Karpas-422 (cell line): ENCODE measurements around the gene REM1. TPM values are rescaled to one million over a fixed set of nuclear protein-coding genes. Genes with fewer than 3 reads are reported as not detected.

Experiments
- DNase-seq: peaks from one replicate; pipeline ENCODE4 v3.0.0-alpha.2; 2015
- H2AFZ ChIP-seq: fragments of 200-600 bp; sonication (generic); 2 replicates; pipeline ENCODE4 v1.6.1; 2014; ENCODE audit warnings: antibody characterized with exemption, low read length, mixed read lengths
- H3K27ac ChIP-seq: fragments of 200-600 bp; sonication (generic); 2 replicates; pipeline ENCODE4 v1.5.1; 2014; ENCODE audit warnings: mild to moderate bottlenecking, low read length, moderate library complexity
- H3K27me3 ChIP-seq: fragments of 200-600 bp; sonication (generic); 2 replicates; pipeline ENCODE4 v1.6.1; 2014; ENCODE audit warnings: low read length, mixed read lengths
- H3K36me3 ChIP-seq: fragments of 200-600 bp; sonication (generic); 2 replicates; pipeline ENCODE4 v1.6.1; 2014; ENCODE audit warnings: low read length, mixed read lengths; ENCODE audit not compliant: insufficient read depth
- H3K4me1 ChIP-seq: fragments of 200-600 bp; sonication (generic); 2 replicates; pipeline ENCODE4 v1.6.1; 2014; ENCODE audit warnings: mild to moderate bottlenecking, low read length, mixed read lengths
- H3K4me2 ChIP-seq: fragments of 200-600 bp; sonication (generic); 2 replicates; pipeline ENCODE4 v1.6.1; 2014; ENCODE audit warnings: low read length, low read depth, mild to moderate bottlenecking; ENCODE audit not compliant: poor library complexity, severe bottlenecking
- H3K4me3 ChIP-seq: fragments of 200-600 bp; sonication (generic); 2 replicates; pipeline ENCODE4 v1.5.1; 2014; ENCODE audit warnings: mild to moderate bottlenecking, antibody characterized with exemption, low read length, mixed read lengths
- H3K79me2 ChIP-seq: fragments of 200-600 bp; sonication (generic); 2 replicates; pipeline ENCODE4 v1.6.1; 2014; ENCODE audit warnings: mild to moderate bottlenecking, low read length, mixed read lengths
- H3K9ac ChIP-seq: fragments of 200-600 bp; sonication (generic); 2 replicates; pipeline ENCODE4 v1.6.0; 2014; ENCODE audit warnings: low read length
- H3K9me2 ChIP-seq: fragments of 200-600 bp; sonication (generic), shearing (Covaris generic); replicated peaks from 2 replicates; pipeline ENCODE4 v1.6.0; 2014; ENCODE audit warnings: mild to moderate bottlenecking, low read length, moderate library complexity; ENCODE audit not compliant: insufficient read depth
- H3K9me3 ChIP-seq: fragments of 300-700, 200-600 bp; sonication (generic); 2 replicates; pipeline ENCODE4 v1.6.1; 2014; ENCODE audit warnings: low read length, mixed read lengths
- H4K20me1 ChIP-seq: fragments of 200-600 bp; sonication (generic); 2 replicates; pipeline ENCODE4 v1.6.1; 2014; ENCODE audit warnings: mild to moderate bottlenecking, antibody characterized with exemption, low read length, low read depth; ENCODE audit not compliant: insufficient read depth
- total RNA-seq: library from RNA; depleted of rRNA; stranded (reverse); fragments of >200 nt; shearing (Covaris generic); gene quantifications from 2 replicates; pipeline ENCODE4 v1.2.3, GENCODE V29; 2014; ENCODE audit warnings: low replicate concordance; rRNA removed

REM1 gene
- total RNA-seq, 1 experiment from 2014 or later: not detected

GRCh38 chr20:31522731-31523130 lies 47.6 kb downstream of the REM1 start:
- Histone ChIP-seq H2AFZ (no peak overlapping the region), H3K9ac (no peak overlapping the region), H3K79me2 (peaks cover 81% of the 10 kb centered on the region), H3K9me3 (no peaks in the 10 kb centered on the region), H3K4me3 (no peak overlapping the region), H3K27ac (no peak overlapping the region), H4K20me1 (peaks cover 25% of the 10 kb centered on the region; the same call in 1 of the 2 replicates), H3K4me1 (no peaks in the 10 kb centered on the region; the same call in 1 of the 2 replicates), H3K4me2 (no peak overlapping the region), H3K9me2 (no peaks in the 10 kb centered on the region), H3K27me3 (no peaks in the 10 kb centered on the region), H3K36me3 (peaks cover 19% of the 10 kb centered on the region; the same call in 1 of the 2 replicates)
- no peak for DNase-seq

- H2AFZ ChIP-seq: no peak overlapping the region
- no peak overlapping the region for H3K27ac ChIP-seq
- H3K9me2 ChIP-seq: no peaks in the 10 kb centered on the region
- no peak for DNase-seq
- no peaks in the 10 kb centered on the region for H3K9me3 ChIP-seq
- no peaks in the 10 kb centered on the region; the same call in 1 of the 2 replicates for H3K4me1 ChIP-seq
- H3K79me2 ChIP-seq: peaks cover 84% of the 10 kb centered on the region
- no peak overlapping the region for H3K4me2 ChIP-seq
- no peak overlapping the region for H3K9ac ChIP-seq
- peaks cover 25% of the 10 kb centered on the region; the same call in 1 of the 2 replicates for H4K20me1 ChIP-seq
- no peaks in the 10 kb centered on the region for H3K27me3 ChIP-seq
- H3K4me3 ChIP-seq: no peak overlapping the region
- peaks cover 26% of the 10 kb centered on the region; the same call in 1 of the 2 replicates for H3K36me3 ChIP-seq
Observed at GRCh38 chr20:31523361-31524283, 48.5 kb downstream of the REM1 start.

GRCh38 chr20:31527266-31527665 lies 52.2 kb downstream of the REM1 start:
- no peaks in the 10 kb centered on the region for H3K9me2 ChIP-seq
- H3K9ac ChIP-seq: no peak overlapping the region
- peaks cover 17% of the 10 kb centered on the region; the same call in 1 of the 2 replicates for H4K20me1 ChIP-seq
- no peak overlapping the region for H2AFZ ChIP-seq
- H3K4me1 ChIP-seq: no peaks in the 10 kb centered on the region
- H3K27ac ChIP-seq: no peak overlapping the region
- DNase-seq: no peak
- peaks cover 36% of the 10 kb centered on the region for H3K36me3 ChIP-seq
- no peak overlapping the region for H3K4me2 ChIP-seq
- no peaks in the 10 kb centered on the region for H3K27me3 ChIP-seq
- peaks cover 70% of the 10 kb centered on the region for H3K79me2 ChIP-seq
- no peak overlapping the region for H3K4me3 ChIP-seq
- no peaks in the 10 kb centered on the region for H3K9me3 ChIP-seq

Other genes starting within 250 kb of the REM1 start
- not detected in 2 replicates for gene DEFB115, start 217.6 kb upstream of the REM1 start, total RNA-seq
- not detected in 2 replicates for gene DEFB116, start 166.7 kb upstream of the REM1 start, total RNA-seq
- not detected in 2 replicates for gene DEFB118, start 106.7 kb upstream of the REM1 start, total RNA-seq
- gene DEFB119, start 84.7 kb upstream of the REM1 start, total RNA-seq: not detected in 2 replicates
- not detected in 2 replicates for gene DEFB121, start 69.1 kb upstream of the REM1 start, total RNA-seq
- not detected in 2 replicates for gene DEFB123, start 34.7 kb upstream of the REM1 start, total RNA-seq
- gene DEFB124, start 161 bp upstream of the REM1 start, total RNA-seq: not detected in 2 replicates
- gene HM13, start 39.2 kb downstream of the REM1 start, total RNA-seq: 54.4 and 69.6 TPM in 2 replicates
- 5.0 TPM in 1 of 2 replicates, not detected in the other for gene ID1, start 130.0 kb downstream of the REM1 start, total RNA-seq
- gene COX4I2, start 162.6 kb downstream of the REM1 start, total RNA-seq: not detected in 2 replicates
- gene BCL2L1, start 247.6 kb downstream of the REM1 start, total RNA-seq: 41.0 and 56.1 TPM in 2 replicates